ENCODE data around the gene CAPN15. TPM values are rescaled to one million over a fixed set of nuclear protein-coding genes. Genes with fewer than 3 reads are reported as not detected.

The CAPN15 gene
- total and polyA plus RNA-seq, 10 donors: 25.8 to 71.7 (median 62.5) TPM

DNA sequence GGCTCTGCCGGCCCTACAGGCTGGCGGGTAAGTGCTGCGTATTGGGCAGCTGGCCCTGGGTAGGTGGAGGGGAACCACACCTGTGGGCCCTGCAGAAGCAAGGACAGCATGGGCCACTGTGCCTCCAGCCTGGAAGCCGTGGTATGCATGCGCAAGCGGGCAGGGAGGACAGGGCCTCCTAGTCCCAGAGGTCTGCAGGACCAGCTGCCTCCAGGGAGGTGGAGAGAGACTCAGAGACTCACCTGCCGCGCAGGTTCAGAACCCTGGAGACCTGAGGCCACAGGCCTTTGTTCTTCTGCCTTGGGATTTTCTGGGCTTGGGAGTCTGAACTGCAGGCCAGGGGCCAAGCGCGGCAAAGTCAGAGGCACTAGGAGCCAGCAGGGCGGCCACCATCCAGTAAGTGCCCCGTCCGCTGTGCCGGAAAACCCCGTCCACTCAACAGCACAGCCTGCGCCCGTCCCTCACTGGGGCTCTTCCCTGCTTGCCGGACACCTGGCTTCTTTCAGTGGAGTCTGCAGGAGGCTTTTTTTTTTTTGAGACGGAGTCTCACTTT lies 53.5 kb downstream of the CAPN15 start:
- no peak for TF ChIP-seq POLR2A (IDR thresholded peaks at IDR 0.05)
- TF ChIP-seq, protein P1, sequence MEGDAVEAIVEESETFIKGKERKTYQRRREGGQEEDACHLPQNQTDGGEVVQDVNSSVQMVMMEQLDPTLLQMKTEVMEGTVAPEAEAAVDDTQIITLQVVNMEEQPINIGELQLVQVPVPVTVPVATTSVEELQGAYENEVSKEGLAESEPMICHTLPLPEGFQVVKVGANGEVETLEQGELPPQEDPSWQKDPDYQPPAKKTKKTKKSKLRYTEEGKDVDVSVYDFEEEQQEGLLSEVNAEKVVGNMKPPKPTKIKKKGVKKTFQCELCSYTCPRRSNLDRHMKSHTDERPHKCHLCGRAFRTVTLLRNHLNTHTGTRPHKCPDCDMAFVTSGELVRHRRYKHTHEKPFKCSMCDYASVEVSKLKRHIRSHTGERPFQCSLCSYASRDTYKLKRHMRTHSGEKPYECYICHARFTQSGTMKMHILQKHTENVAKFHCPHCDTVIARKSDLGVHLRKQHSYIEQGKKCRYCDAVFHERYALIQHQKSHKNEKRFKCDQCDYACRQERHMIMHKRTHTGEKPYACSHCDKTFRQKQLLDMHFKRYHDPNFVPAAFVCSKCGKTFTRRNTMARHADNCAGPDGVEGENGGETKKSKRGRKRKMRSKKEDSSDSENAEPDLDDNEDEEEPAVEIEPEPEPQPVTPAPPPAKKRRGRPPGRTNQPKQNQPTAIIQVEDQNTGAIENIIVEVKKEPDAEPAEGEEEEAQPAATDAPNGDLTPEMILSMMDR (IDR thresholded peaks at IDR 0.05 in 8 of 11, conservative IDR thresholded peaks at IDR 0.05 in 3 of 11): no peak
- no peak for TF ChIP-seq POLR2AphosphoS5 (IDR thresholded peaks at IDR 0.05)
- Histone ChIP-seq H3K4me3 (no peak overlapping the region), H3K4me1 (peaks cover 0 to 24% (median 14%) of the 10 kb centered on the region in 6 donors), H3K27me3 (replicated peaks in 1 of 7) (peaks cover 0 to 9% (median 0%) of the 10 kb centered on the region in 7 donors), H3K27ac (no peak overlapping the region), H3K9me3 (no peaks in the 10 kb centered on the region), H3K36me3 (peaks cover 0 to 38% (median 1%) of the 10 kb centered on the region in 6 donors)
- WGBS, 5 donors: 96 to 98% (median 97%) methylated on average over 11 to 19 of the region's 19 CpGs
- no peak for DNase-seq
- intact Hi-C loops (cut with DNase I; ENCODE audit: low total_unique reads): no loop called here

- 86 to 94% (median 89%) methylated on average over 4 to 18 of the region's 18 CpGs for WGBS, 5 donors
- DNase-seq: no peak
- intact Hi-C loops (cut with DNase I; ENCODE audit: low total_unique reads): no loop called here
- no peaks in the 10 kb centered on the region for H3K9me3 ChIP-seq
- H3K4me1 ChIP-seq: peaks cover 0 to 18% (median 12%) of the 10 kb centered on the region in 6 donors
- peaks cover 0 to 34% (median 0%) of the 10 kb centered on the region in 6 donors for H3K36me3 ChIP-seq
- H3K27ac ChIP-seq: no peak overlapping the region
- TF ChIP-seq POLR2A (IDR thresholded peaks at IDR 0.05): no peak
- TF ChIP-seq, protein P1 (IDR thresholded peaks at IDR 0.05 in 8 of 11, conservative IDR thresholded peaks at IDR 0.05 in 3 of 11): no peak
- TF ChIP-seq POLR2AphosphoS5 (IDR thresholded peaks at IDR 0.05): peak in 1 of 3 donors; percentile 36
- H3K4me3 ChIP-seq: no peak overlapping the region
- H3K27me3 ChIP-seq (replicated peaks in 1 of 7): peaks cover 0 to 9% (median 0%) of the 10 kb centered on the region in 7 donors
Measured at GRCh38 chr16:582218-582613, 54.7 kb downstream of the CAPN15 start.

GRCh38 chr16:582614-583331 lies 55.3 kb downstream of the CAPN15 start:
- WGBS, 5 donors: 87 to 95% (median 93%) methylated on average over 11 to 21 of the region's 21 CpGs
- TF ChIP-seq, protein P1 (IDR thresholded peaks at IDR 0.05 in 8 of 11, conservative IDR thresholded peaks at IDR 0.05 in 3 of 11): no peak
- TF ChIP-seq POLR2A (IDR thresholded peaks at IDR 0.05) (no peak), POLR2AphosphoS5 (IDR thresholded peaks at IDR 0.05) (peak in 1 of 3 donors; percentile 1)
- intact Hi-C loops (cut with DNase I; ENCODE audit: low total_unique reads): no loop called here
- Histone ChIP-seq H3K27ac (no peak overlapping the region), H3K4me1 (peaks cover 5 to 24% (median 17%) of the 10 kb centered on the region in 6 donors), H3K4me3 (no peak overlapping the region), H3K9me3 (no peaks in the 10 kb centered on the region), H3K36me3 (peaks cover 0 to 34% (median 0%) of the 10 kb centered on the region in 6 donors), H3K27me3 (replicated peaks in 1 of 7) (peaks cover 0 to 9% (median 0%) of the 10 kb centered on the region in 7 donors)
- no peak for DNase-seq

- TF ChIP-seq, protein P1 (IDR thresholded peaks at IDR 0.05 in 8 of 11, conservative IDR thresholded peaks at IDR 0.05 in 3 of 11): no peak
- TF ChIP-seq POLR2A (IDR thresholded peaks at IDR 0.05): no peak
- no peak for TF ChIP-seq POLR2AphosphoS5 (IDR thresholded peaks at IDR 0.05)
- intact Hi-C loops (cut with DNase I; ENCODE audit: low total_unique reads): no loop called here
- DNase-seq: no peak
- H3K36me3 ChIP-seq: peaks cover 0 to 34% (median 0%) of the 10 kb centered on the region in 6 donors
- 72 to 87% (median 79%) methylated on average over 6 to 16 of the region's 16 CpGs for WGBS, 5 donors
- H3K4me1 ChIP-seq: peaks cover 11 to 27% (median 23%) of the 10 kb centered on the region in 6 donors
- no peaks in the 10 kb centered on the region for H3K9me3 ChIP-seq
- H3K27ac ChIP-seq: no peak overlapping the region
- H3K27me3 ChIP-seq (replicated peaks in 1 of 7): peaks cover 0 to 9% (median 0%) of the 10 kb centered on the region in 7 donors
- no peak overlapping the region for H3K4me3 ChIP-seq
Measured at GRCh38 chr16:583470-583814, 55.9 kb downstream of the CAPN15 start.

All from spleen (tissue), 11 donors.